HG03457 (cell line): ENCODE data around the gene GALNT9.
"Not testable (repeated sequence)": the region's sequence is repeated elsewhere in the genome, so short reads cannot be mapped to it uniquely, and the experiment has no call there.

Source experiments
- ATAC-seq: cut with Tn5 transposase; IDR thresholded peaks from one replicate; pipeline ENCODE4 v1.9.1; 2021; ENCODE audit warnings: moderate number of reproducible peaks; ENCODE audit not compliant: unreplicated experiment

Gene GALNT9

DNA sequence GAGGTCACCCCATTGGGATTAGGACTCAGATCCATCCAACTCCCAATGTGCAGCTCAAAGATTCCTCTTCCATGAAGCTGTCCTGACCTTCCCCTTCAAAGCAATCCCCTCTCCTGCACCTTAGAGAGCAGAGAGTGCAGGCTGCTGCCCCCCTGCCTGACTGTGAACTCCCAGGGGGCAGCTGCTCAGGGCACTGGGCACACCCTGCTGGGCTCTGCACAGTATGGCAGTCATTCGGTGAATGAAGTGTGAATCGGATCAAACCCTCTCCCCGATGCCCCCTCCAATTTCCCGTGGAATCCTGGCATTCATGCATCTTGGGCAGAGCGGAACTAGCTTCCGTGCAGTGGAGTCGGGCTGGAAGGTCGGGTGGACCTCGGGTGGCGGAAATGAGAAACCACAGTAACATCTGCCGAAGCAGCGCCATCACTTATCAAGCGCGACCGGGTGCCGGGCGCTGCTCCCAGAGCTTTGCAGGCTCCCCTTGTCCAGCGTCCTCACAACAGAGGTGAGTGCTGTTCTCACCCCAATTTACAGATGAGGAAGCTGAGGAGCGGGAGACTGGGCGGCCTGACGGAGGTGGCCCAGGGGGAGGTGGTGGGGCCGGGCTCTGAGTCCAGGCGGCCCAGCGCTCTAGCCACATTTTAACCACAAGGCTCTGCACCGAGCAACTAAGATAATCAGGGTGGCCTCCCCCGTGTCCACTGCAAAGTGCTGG lies 14.7 kb downstream of the GALNT9 start:
- no peak for ATAC-seq

DNA sequence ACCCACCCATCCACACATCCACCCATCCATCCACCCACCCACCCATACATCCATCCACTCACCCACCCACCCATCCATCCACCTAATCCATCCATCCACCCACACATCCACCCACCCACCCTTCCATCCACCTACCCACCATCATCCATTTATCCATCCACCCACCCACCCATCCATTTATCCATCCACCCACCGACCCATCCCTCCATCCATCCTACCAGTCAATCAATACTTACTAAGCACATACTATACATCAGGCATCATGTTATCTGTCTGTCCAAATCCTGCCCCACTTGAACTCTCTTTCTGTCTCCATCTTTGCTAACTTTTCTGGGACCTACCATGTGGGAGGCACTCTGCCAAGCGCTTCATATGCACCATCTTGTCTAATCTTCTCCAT lies 15.4 kb downstream of the GALNT9 start:
- ATAC-seq, result no peak

DNA sequence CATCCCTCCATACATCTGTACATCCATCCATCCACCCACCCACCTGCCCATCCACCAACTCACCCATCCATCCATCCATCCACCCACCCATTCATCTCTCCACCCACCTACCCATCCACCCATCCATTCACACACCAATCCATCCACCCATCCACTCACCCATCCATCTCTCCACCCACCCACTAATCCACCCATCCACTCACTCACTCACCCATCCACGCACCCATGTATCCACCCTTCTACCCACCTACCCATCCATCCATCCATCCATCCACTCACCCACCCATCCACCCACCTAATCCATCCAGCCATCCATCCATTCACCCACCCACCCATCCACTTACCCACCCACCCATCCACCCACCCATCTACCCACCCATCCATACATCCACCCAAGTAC lies 16.2 kb downstream of the GALNT9 start:
- no peak for ATAC-seq

DNA sequence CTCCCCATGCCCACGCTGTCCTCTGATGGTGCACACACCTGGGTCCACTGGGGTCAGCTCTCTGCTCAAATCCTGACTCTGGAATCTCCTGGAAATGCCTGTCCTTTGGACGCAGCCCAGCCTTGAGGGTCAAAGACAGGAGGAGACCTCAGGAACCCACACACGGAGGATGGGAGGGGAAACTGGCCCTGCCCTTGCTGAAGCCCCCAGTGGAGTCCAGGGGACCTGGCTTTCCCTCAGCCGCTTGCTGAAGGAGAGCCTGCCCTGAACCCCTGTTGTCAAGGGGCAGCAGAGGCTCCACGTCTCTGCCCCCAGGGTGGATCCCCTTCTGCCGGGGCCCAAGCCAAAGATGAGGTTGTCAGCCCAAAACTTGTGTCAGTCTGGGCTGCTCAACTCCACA lies 16.9 kb downstream of the GALNT9 start:
- ATAC-seq, result no peak

DNA sequence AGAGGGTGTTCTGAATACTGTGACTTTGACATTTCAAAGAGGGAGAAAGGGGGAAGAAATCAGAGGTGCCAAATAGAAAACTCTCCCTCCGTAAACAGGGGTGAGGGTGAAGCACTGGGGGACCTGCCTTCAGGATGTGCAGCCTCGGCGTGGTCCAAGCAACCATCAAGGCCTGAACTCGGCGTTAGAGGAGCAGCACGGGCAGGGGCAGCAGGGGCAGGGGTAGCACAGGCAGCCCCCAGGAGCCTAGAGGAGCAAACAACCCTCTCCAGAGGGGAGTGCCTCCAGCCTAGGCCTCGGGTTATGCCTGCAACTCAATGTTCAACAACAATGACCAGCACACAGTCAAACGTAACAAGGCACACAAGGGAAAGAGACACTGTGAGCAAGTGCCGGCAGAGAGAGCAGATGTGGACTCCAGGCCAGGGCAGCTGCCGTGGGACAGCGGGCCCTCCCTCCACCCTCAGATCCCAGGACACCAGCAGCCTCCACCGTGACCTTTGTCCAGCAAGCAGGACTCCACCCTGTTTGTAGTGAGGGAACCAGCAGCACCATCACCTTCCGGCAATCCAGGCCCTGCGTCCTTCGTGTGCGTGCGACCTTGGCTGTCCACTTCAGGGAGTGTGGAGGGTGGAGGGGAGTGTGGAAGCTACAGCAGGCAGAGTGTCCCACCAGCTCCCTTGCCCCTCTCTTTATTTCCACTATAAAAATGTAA lies 18.0 kb downstream of the GALNT9 start:
- no peak for ATAC-seq

DNA sequence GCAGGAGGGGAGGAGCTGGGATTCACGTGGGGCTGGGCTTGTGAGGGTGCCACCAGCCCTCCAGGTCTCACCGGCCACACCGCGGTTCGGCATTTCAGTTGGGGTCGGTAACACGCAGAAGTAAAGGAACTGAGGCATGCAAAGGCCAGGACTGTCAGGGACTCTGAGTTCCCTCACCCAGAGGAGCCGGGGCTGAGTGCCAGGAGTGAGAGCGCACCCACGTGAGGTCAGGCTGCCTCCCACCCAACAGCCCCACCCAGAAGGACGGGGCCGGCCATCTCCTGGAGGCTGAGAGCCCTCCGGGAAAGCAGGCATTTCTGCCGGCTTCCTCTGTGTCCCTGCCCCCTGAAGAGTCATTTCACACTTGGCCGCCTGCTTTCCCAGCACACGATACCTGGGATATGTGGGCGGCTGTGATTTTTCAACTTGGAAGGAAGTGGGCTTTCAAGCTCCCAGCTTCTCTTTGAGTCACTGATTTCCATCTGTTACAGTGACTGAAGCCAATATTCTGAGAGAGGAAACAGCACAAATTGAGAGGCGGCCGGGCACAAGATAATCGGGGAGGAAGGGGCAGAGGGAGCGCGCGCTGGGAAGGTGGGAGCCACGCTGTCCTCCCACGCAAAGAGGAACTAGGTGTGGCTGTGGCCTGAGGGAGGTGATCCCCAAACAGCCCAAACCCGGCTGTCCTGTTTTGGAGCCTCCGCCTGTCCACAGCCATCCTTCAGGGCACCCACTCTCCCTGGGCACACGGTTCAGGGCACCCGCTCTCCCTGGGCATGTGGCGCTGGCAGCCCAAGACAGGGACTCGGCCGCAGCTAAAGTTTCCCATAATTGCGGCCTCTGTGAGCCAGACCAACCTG lies 19.0 kb downstream of the GALNT9 start:
- no peak for ATAC-seq

DNA sequence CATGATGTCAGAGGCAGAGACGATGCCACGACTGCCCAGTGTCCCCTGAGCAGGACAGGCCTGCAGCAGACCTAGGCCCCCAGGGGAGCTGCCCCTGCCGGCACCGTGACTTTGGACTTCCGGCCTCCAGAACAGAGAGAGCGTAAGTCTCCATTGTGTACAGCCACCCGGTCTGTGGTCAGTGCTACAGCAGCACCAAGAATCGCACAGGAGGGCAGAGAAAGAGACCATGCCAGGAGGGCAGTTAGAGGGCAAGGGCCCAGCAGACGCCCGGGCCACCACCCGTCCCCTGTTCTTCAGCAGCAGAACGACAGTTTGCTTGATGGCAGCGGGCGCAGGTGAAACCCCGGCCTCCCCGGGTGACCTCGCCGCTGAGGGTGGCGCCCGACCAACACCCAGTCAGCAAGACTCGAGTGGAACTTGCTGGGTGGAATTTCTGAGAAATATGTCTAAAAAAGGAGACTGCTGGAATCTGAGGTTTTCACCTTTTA lies 19.7 kb downstream of the GALNT9 start:
- no peak for ATAC-seq

DNA sequence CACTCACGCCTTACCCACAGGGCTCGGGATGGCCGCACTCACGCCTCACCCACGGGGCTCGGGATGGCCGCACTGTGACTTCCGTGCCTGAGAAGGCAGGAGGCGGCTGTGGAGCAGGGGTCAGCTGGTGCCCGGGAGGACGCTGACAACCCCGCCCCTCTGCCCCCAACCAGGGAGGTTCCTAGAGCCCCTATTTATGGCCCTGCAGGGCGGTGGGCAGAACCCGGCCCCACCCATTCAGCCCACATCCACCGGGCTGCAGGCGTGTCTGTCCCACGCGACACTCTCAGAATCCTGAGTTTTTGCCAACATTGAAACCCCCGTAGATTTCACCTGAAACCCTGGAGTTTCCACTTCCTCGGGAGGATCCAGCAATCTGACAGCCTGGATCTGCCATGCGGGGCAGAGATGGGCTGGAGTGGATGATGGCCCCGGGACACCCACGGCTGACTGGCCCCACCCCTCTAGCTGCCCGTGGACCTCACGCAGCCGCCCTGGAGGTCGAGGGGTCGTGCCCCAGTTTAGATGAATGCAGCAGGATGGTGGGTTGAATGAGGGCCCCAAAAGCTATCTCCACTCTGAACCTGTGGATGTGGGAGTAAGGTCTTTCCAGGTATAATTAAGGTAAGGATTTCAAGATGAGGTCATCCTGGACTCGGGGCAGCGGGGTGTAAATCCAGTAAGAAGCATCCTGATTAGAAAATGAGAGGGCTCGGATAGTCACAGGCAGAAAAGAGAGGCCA lies 20.4 kb downstream of the GALNT9 start:
- ATAC-seq, result no peak

DNA sequence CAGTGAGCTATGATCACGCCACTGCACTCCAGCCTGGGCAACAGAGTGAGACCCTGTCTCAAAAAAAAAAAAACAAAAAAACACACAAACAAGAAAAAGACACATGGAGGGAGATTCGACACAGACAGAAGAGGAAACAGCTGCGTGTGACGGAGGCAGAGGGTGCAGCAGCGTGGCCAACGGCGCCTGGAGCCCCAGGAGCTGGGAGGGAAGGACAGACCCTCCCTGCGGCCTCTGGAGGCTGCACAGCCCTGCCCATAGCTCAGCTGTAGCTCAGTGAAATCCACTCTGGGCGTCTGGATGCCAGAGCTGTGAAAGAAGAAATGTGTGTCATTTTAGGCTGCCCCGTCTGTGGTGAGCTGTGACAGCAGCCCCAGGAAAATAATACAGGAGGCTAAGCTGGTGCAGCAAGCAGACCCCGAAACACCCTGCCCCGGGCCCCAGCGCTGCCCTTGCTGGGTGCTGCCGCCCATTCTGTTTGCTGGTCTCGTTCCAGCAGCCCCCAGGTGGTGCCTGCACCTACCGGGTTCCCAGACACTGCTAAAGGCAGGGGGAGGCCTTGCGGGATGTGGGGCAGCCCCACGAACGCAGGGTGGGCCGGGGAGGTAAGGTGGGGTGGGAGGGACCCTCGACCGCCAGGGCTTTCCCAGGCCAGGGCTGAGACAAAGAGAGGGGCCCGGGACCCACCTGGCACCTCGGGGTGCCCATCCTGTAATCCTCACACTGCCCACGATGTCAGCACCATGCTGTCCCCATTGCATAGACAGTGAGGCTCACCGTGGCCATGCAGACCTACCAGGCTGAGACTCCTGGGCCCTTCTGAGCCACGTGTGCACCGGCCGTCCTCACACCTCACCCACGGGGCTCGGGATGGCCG lies 21.2 kb downstream of the GALNT9 start:
- ATAC-seq, result no peak

DNA sequence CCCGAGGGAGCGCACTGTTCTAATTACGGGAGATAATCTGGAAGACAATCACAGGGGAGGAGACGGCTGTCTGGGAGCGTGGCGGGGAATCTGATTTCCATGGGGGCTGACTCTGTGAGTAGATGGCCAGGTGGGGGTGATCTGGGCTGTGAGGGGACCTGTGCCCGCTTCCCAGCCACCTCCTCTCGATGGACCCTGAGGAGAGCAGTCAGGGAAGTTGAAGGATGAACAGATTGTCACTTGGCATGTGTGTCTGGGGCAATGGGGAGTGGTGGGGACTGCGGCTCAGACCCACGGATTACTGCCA lies 22.6 kb downstream of the GALNT9 start:
- no peak for ATAC-seq

DNA sequence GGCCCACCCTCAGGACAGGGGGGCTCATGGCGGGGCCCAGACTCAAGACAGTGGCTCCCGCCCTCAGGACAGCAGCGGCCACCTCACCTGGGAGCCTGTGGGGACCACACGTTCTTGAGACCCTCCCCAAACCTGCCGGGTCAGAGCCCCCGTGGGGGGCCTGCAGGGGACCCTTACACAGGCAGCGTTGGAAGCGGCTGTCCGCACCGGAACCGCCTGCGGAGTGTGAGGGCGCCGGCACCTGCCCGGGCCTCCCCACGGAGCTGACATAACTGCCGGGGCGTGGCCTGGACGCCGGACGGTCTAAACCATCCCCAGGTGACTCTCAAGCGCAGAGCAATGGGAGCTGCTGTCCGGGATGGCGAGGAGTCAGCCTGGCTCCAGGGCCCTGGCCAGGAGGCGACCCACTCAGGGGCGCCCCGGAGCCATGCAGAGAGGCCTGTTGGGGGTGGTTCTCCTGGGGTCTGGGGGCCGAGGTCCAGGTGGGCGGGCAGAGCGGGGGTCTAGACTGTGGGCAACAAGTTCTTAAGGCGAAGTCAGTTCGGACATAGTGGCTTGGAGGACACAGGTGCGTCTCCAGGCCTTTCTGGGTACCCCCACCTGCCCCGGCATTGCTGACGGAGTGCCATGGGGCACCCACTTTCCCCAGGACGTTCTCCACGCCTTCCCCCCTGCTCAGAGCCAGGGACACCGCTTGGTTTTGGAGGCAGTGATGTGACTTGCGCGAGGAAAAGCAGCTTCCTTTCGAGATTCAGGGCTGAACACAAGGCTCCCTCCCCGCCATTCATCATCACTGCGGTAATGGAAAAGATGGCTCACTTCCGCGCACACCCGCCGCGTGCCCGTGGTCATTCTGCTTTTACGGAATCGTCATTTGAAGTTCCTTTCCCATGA lies 23.2 kb downstream of the GALNT9 start:
- ATAC-seq, result no peak

DNA sequence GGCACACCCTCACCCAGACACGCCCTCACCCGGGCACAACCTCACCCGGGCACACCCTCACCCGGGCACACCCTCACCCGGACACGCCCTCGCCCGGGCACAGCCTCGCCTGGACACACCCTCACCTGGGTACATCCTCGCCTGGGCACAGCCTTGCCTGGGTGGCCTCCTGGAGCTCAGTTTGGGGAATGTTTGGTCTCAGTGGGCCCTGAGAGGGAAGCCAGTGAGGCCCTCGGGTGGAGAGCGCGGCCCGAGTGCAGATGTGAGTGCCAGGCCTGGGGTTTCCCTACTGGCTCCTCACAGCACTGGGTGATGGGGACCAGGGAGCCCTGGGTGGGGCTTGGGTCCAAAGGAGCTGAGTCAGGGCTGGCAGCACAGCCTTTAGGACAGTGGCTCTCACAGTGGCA lies 23.8 kb downstream of the GALNT9 start:
- ATAC-seq, result no peak

DNA sequence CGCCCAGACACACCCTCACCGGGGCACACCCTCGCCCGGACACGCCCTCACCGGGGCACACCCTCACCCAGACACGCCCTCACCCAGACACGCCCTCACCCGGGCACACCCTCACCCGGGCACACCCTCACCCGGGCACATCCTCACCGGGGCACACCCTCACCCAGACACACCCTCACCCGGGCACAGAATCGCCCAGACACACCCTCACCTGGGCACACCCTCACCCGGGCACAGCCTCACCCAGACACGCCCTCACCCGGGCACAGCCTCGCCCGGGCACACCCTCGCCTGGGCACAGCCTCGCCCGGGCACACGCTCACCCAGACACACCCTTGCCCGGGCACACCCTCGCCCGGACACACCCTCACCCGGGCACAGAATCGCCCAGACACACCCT lies 24.5 kb downstream of the GALNT9 start:
- ATAC-seq, result not testable (repeated sequence)

DNA sequence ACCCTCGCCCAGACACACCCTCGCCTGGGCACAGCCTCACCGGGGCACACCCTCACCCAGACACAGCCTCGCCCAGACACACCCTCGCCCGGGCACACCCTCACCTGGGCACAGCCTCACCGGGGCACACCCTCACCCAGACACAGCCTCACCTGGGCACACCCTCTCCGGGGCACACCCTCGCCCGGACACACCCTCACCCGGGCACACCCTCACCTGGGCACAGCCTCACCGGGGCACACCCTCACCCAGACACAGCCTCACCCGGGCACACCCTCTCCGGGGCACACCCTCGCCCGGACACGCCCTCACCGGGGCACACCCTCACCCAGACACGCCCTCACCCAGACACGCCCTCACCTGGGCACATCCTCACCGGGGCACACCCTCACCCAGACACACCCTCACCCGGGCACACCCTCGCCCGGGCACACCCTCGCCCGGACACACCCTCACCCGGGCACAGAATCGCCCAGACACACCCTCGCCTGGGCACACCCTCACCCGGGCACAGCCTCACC lies 25.5 kb downstream of the GALNT9 start:
- not testable (repeated sequence) for ATAC-seq

DNA sequence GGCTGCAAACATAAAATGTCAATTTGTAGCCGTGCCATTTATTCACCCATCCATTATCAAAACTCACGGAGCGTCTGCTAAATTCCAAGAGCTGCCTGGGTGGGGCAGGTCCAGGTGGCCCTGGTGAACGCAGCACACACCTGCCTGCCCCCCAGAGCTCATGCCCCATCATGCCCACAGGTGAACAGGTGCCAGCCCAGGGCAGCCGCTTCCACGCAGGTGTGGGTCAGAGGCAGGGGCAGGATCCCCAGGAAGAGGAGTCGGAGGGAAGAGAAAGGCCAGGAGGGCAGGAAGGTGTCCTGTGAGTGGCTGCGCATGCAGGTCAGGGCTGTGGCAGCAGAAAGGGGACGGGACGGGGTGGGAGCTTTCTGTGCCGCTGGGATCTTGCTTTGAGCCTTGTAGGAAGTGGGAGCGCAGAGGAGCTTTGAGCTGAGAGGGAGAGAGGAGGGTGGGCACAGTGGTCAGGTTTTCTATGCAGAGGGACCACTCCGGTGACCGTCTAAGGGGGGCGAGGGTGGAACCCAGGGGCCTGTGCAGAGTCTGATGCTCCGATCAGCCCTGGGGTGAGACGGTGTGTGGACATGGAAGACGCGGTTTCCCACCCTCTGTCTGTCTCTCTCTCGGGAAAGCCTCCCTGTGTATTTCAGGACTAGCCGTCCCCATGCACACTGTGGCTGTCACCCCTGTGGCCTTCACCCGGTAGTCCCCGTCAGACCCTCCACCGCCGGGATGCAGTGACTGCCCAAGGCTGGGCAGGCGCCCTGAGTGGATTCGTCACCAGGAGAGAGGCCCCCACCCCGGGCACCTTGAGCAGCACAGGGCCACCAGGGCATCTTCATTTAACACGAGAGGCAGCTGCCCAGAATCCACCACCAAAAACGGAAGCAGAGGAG lies 26.7 kb downstream of the GALNT9 start:
- ATAC-seq, result no peak

DNA sequence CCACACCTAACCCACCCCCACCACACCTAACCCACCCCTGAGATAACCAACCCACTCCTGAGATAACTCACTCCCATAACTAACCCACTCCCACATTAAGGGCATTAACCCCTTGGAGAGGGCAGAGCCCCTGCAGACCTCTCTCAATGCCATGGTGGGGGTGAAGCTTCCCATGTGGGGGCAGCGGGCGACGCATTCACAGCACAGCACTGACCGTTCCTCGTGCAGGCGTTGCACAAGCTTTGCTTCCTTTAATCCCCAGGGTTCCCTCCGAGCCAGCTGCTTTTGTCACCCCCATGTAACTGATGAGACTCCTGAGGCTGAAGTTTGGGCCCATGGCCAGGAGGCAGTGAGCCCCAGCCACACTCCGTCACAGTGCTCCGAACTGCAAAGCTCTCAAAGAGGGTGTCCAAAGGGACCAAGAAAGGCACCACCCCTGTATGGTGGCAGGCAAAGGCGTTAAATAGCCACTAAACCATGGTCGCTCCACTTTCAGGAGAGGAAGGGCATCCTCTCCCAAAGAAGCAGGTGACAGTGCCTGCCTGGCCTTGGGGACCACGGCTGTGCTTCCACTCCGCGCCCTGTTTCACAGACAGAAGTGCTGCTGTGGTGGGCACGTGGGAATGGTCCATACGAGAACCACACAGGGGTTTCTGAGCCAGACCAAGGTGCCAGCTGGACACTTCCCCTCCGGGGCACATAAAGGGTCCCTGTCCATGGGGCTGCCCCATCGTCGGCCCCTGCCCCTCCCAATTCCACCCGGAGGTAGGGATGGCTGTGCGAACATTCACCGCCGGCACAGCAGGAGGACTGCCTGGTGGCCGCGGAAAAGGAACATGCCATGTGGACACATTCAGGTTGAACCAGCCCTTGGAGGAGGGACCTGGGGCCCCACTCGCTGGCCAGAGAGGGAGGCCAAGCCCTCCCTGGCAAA lies 28.3 kb downstream of the GALNT9 start:
- ATAC-seq, result no peak

DNA sequence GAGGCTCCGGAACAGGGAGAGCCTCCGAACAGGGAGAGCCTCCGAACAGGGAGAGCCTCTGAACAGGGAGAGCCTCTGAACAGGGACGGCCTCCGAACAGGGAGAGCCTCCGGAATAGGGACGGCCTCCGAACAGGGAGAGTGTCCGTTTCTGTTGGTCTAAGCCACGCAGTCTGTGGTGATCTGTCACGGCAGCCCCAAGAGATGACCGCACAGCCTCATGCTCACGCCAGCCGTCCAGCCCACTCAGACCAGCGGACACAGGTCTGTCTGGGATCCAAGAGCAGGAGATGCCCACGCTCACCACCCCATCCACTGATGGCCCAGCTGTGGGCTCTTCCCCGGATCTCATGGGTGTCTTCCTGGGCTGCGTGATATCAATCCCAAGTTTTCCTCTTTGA lies 33.3 kb downstream of the GALNT9 start:
- ATAC-seq, result no peak
